ENCODE data around the gene AFG1L. TPM values are rescaled to one million over a fixed set of nuclear protein-coding genes. Genes with fewer than 3 reads are reported as not detected.
A peak's percentile ranks its signal among the peaks of the same experiment; 100 is the strongest.

AFG1L gene
- total RNA-seq, 2 experiments from 2014 or later: 5.6 to 6.3 TPM

GRCh38 chr6:108556866-108557493, 262.1 kb downstream of the AFG1L start:
- H3K4me1 Mint-ChIP-seq (ENCODE audit: low read depth): peaks cover 12% of the 10 kb centered on the region
- H3K9me3 Mint-ChIP-seq: no peaks in the 10 kb centered on the region
- peak overlapping the region; percentile 78 for H3K27ac Mint-ChIP-seq
- H3K4me3 Mint-ChIP-seq: peak overlapping the region; percentile 94
- ATAC-seq: no peak
- TF ChIP-seq CTCF (IDR thresholded peaks at IDR 0.05): no peak
- intact Hi-C loops (cut with micrococcal nuclease): no loop called here
- ChIA-PET POLR2A (interaction anchor here (1.0 to 1.8 kb wide), 3 partner anchors 8 to 515 kb away, joined by 3 to 9 read pairs (median 4); no protein-coding TSS in a partner anchor), CTCF (interaction anchor here (0.6 to 2.3 kb wide), 6 partner anchors 15 to 517 kb away, joined by 3 to 8 read pairs (median 3); no protein-coding TSS in a partner anchor)
- H3K36me3 Mint-ChIP-seq (ENCODE audit: low read depth): peaks cover 4% of the 10 kb centered on the region
- no peak for DNase-seq
- H3K27me3 Mint-ChIP-seq: no peaks in the 10 kb centered on the region

- ChIA-PET POLR2A (interaction anchor here (1.0 to 2.0 kb wide), 5 partner anchors 11 to 515 kb away, joined by 3 to 13 read pairs (median 4); no protein-coding TSS in a partner anchor), CTCF (interaction anchor here (0.6 to 1.8 kb wide), 6 partner anchors 16 to 516 kb away, joined by 3 to 5 read pairs (median 3); no protein-coding TSS in a partner anchor)
- peaks cover 10% of the 10 kb centered on the region for H3K36me3 Mint-ChIP-seq (ENCODE audit: low read depth)
- no peak for TF ChIP-seq CTCF (IDR thresholded peaks at IDR 0.05)
- peak; percentile 74 for DNase-seq
- intact Hi-C loops (cut with micrococcal nuclease): no loop called here
- no peaks in the 10 kb centered on the region for H3K9me3 Mint-ChIP-seq
- peak overlapping the region; percentile 97 for H3K27ac Mint-ChIP-seq
- peak; percentile 29 for ATAC-seq
- peaks cover 20% of the 10 kb centered on the region for H3K4me1 Mint-ChIP-seq (ENCODE audit: low read depth)
- H3K27me3 Mint-ChIP-seq: no peaks in the 10 kb centered on the region
- H3K4me3 Mint-ChIP-seq: peak overlapping the region; percentile 94
These were observed 262.9 kb downstream of the AFG1L start for GRCh38 chr6:108557494-108558371.

- H3K4me1 Mint-ChIP-seq (ENCODE audit: low read depth): peaks cover 22% of the 10 kb centered on the region
- H3K9me3 Mint-ChIP-seq: no peaks in the 10 kb centered on the region
- peaks cover 1% of the 10 kb centered on the region for H3K27me3 Mint-ChIP-seq
- peaks cover 10% of the 10 kb centered on the region for H3K36me3 Mint-ChIP-seq (ENCODE audit: low read depth)
- H3K4me3 Mint-ChIP-seq: peak overlapping the region; percentile 94
- ChIA-PET POLR2A (interaction anchor here (0.6 to 2.0 kb wide), 7 partner anchors 10 to 324 kb away, joined by 3 to 13 read pairs (median 4); no protein-coding TSS in a partner anchor), CTCF (interaction anchor here (0.7 to 1.2 kb wide), 3 partner anchors 17 to 515 kb away, joined by 3 to 4 read pairs (median 3); no protein-coding TSS in a partner anchor)
- ATAC-seq (peak; percentile 77), DNase-seq (peak; percentile 98)
- intact Hi-C loops (cut with micrococcal nuclease): no loop called here
- peak overlapping the region; percentile 97 for H3K27ac Mint-ChIP-seq
- TF ChIP-seq CTCF (IDR thresholded peaks at IDR 0.05): no peak
These were observed 263.7 kb downstream of the AFG1L start for GRCh38 chr6:108558372-108559096.

- Mint-ChIP-seq H3K27me3 (peaks cover 1% of the 10 kb centered on the region), H3K27ac (peak overlapping the region; percentile 97), H3K4me1 (ENCODE audit: low read depth) (peaks cover 28% of the 10 kb centered on the region), H3K36me3 (ENCODE audit: low read depth) (peaks cover 10% of the 10 kb centered on the region), H3K4me3 (peak overlapping the region; percentile 94), H3K9me3 (no peaks in the 10 kb centered on the region)
- ChIA-PET CTCF (interaction anchor here (1.2 to 1.4 kb wide), 2 partner anchors 17 to 223 kb away, joined by 4 to 5 read pairs; no protein-coding TSS in a partner anchor), POLR2A (interaction anchor here (0.6 to 2.0 kb wide), 8 partner anchors 9 to 514 kb away, joined by 3 to 13 read pairs (median 4); no protein-coding TSS in a partner anchor)
- ATAC-seq: peak; percentile 57
- intact Hi-C loops (cut with micrococcal nuclease): no loop called here
- peak; percentile 81 for DNase-seq
- no peak for TF ChIP-seq CTCF (IDR thresholded peaks at IDR 0.05)
These were observed 264.4 kb downstream of the AFG1L start for GRCh38 chr6:108559097-108559883.
